Activated naive CD8-positive, alpha-beta T cell treated with anti-CD3 and anti-CD28 coated beads, Interleukin-2, amount 50 U/mL, for 16 hours (primary cell): ENCODE measurements around the gene STT3B.
"Not testable (repeated sequence)": the region's sequence is repeated elsewhere in the genome, so short reads cannot be mapped to it uniquely, and the experiment has no call there.

Experiments used
- DNase-seq: peaks from one replicate; pipeline ENCODE4 v3.0.0-alpha.2; 2020; ENCODE audit warnings: low read depth, low spot score

Gene STT3B

DNA sequence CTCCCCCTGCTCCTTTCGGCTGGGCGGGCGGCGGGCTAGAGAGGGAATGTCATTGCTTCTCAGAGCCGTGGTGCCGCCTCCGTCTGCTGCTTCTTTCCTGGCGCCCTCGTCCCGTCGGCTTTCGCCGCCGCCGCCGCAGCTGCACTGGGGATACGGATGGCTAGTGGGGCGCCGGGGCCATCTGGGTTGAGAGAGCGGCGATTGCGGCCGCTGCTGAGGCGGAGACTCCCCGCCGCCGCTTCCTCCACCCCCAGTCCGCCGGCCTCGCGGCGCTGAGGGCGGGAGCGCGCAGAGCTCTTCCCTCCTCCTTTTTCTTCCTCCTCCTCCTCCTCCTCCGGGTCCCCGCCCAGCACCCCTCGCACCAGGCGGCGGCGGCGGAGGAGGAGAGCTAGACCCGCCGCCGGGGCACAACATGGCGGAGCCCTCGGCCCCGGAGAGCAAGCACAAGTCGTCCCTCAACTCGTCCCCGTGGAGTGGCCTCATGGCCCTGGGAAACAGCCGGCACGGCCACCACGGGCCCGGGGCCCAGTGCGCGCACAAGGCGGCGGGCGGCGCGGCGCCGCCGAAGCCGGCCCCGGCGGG, at the start of gene STT3B:
STT3B (plus strand) TSS at position 339 of the 582 bp plus-strand sequence; CDS start at position 413, 74 bp downstream.
- DNase-seq: peak; percentile 58

DNA sequence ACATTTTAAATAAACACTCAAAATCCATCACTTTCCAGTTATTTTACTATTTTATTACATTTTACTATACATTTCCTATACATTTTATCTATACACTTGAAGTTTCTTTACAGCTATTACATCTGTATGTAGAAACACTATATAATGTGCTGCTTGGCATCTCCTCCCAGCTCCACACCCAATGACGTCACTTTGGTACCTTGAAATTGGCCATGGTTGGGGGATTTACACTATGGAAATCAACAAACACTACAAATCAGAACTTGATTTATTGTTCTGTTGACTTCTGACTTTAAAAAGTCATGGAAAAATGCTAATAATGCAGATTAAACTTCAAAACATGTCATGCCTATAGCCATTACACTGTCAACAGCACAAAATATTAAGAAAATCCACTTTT, 48.9 kb upstream of the STT3B start:
- DNase-seq: no peak

DNA sequence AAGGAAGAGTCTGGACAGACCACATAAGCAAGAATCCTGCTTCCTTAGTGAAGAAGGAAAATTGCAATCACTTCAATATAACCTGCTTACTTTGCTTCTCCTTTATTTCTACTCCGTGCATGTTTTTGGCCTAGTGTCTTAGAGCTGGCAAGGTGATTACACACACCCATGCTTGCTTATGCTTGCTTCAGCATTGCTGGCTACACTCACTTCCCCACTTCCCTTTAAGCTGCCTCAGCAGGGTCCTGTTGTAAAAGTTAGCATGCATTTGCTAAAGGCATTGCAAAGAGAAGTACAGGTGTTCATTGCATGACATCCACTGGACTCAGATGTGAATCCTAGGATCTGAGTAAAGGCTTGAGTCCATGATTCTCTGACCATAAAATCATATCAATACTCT, 47.5 kb upstream of the STT3B start:
- DNase-seq: no peak

DNA sequence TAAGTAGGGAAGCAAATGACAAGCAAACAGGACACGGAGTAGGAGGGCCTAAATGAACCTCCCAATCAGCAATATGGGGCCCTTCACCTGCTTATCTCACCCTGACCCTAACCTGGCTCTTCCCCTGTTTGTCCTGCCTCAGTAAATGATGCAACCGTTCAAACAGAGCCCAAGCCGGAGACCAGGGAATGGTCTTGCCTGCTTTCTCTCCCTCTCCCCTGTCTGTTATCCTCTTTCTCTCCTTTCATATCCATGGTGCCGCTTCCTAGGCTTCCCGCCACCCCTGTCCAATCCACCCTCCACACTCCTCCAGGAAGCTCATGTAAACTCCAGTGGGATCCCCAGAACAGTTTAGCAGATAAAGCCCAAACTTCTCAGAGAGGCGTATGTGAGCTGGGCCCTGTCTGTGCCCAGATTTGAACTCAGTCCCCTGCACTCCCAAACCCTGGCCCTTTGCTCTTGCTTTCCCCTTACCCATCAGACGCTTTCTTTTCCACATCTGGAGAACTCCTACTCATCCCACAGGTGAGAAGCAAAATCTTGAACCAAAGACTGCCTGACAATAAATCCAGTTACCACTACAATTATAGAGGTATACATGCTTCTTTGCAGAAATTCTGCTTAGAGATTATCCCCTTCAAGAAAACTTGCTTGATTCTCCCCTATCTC, 45.7 kb upstream of the STT3B start:
- DNase-seq: no peak

DNA sequence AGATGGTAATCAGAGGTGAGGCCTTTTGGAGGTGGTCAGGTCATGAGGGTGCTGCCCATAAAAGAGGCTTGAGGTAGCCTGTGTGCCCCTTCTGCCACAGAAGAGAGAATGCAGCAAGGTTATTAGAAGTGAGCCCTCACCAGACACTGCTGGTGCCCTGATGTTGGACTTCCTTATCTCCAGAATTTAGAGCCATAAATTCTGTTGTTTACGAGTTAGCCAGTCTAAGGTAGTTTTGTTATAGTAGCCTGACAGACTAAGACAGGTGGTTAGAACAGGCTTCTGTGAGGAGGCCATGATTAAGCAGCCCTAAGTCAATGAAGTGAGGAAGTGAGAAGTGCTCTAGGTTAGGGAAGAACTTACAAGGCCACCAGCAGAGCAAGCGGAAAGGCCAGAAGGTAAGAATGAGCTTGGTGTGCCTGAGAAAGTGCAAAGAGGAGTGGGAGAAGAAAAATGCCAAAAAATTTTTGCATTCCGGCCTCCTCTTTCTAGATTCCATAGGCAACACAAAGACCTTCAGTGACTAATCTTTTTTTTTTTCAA, 44.2 kb upstream of the STT3B start:
- no peak for DNase-seq

DNA sequence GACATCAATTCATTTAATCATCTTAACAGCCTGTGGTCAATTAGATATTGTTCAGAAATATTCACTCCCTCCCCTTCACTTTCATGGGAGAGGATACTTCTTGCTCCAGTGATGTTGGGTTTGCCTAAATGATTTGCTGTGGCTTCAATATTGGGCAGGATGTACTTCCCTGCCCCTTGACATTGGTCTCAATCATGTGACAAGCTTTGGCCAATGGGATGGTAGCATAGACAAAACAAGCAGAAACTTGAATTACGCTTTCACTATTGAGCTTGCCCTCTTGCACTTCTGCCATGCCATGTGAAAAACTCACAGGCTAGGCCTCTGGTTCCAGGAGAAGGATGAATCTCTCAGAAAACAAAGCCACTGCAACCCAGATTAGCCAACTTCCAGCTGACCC, 42.2 kb upstream of the STT3B start:
- DNase-seq: no peak

DNA sequence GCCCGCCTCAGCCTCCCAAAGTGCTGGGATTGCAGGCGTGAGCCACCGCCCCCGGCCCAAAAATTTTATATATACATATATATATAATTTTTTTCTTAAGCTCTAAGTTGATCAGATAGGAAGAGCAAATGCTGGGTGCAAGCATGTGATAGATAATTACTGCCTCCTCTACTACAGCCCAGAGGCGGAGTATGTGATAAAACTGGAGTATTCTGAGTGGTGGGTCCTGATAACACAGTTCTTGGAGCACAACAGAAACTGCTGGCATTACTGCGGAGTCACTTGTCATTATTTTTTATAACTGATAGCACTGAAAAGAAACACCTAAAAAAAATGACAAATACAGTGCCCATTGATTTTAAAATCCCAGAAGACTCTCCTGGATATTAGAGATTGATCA, 41.1 kb upstream of the STT3B start:
- DNase-seq: no peak

DNA sequence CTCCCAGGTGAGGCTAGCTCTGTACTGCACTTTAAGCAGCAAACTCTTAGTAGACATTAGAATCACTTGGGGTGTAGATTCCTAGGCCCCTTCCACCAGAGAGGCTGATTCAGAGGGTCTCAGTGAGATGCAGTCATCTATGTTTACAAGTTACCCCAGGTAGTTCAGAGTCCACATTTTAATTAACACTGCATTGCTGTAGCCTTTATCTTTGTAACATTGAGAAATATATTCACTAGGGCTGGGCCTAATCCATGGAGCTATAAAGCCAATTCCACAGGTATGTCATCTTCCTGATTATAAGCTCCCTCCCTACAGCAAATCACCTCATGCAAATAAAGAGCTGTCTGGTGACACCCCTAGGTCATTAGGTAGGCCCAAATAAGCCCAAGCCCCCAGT, 39.6 kb upstream of the STT3B start:
- no peak for DNase-seq

DNA sequence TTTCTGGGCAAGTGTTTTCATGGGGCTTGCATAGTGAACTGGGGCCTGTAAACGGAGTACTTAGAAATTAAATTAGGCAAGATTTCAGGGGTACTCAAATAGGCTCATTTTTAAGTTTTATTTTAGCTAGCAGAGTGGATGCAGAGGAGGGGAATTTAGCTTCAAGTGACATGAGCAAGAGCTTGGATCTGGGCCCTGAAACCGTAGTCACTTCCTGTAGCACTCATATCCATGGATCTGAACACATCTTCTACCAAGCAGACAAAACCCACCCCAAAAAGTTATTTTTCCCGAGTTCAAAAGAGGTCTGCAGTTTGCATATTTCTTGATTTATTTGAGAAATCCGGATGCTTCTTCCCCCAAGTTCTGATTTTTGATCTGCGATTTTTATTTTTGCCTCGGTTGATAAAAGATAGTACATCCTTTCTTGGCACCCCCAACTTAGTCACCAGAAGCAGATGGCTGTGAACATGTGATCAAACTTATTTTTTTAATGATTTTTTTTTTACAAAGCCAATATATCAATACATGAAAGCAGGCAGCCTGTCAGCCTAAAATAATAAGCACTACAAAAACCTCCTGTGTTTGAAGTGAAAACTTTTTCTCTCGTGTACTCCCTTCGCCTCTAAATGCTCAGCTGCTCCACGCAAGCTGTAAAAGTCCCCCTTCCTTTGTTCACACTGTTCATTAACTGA, 36.6 kb upstream of the STT3B start:
- no peak for DNase-seq

DNA sequence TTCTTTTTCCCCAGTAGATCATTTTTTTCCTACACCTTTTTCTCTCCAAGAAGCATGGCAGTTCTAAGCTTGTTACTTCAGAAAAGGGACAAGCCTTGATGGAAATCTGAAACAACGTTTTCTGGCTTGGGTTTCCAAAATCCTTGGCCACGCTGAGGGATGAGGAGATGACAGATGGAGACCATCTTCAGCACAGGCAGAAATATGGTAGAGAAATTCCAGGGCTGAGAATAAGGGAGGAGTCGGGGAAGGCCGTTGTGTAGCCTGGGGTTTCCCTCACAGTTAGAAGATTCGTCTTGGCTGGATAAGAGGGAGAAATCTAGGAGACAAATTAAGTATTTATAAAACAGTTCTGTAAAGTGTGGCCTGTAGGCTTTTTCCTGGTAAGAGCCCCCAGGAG, 33.9 kb upstream of the STT3B start:
- no peak for DNase-seq

DNA sequence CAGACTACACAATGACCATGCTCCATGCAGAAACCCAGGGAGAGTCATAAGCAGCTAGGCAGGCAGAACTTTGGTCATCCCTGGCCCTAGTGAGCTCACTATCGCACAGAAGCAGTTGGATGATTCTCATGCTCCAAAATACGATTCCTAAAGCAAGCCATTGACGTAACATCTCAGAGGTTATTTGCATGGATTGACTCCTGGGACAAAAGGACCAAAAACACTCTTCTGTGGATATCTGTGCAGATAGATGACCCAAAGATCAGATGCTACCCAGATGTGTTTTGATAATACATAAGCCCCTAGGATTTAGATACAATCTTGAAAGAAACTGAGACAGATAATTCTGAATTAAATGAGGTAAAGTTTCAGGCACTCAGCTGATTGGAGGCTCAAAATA, 33.4 kb upstream of the STT3B start:
- no peak for DNase-seq

DNA sequence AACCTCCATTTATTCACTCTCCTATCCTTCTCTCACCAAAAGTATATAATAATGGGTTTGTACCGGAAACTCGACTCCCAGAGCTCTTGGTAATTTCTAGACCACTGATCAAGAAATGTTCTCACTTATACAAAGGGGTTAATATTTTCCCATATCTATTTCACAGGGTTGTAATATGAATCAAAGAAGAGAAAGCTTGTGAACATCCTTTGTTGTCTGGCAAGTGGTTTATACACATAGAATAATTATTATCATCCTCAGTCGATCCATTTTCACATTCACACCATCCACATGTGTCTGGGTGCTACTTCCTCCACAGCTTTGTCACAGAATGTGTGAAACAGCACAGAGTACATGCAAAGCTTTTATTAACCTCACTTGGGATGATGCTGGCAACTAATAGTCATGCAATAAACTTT, 29.9 kb upstream of the STT3B start:
- no peak for DNase-seq

DNA sequence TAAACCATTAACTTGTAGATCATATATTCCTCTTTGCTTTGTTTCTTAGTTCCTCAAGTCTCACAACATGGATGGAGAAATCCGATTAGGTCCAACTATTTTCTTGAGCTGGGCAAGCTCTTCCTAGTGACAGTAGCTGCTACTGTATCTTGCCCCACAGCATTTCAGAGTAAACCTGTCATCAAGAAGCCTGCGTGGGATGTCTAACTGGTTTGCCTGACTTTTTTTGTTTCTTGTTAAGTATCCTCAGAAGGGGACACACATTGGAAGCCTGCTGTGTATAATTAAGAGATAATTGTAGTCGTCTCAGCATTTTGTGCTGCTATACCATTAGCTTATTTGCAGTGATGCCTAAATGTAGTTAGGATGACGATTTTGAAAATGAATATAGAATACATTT, 29.3 kb upstream of the STT3B start:
- no peak for DNase-seq

DNA sequence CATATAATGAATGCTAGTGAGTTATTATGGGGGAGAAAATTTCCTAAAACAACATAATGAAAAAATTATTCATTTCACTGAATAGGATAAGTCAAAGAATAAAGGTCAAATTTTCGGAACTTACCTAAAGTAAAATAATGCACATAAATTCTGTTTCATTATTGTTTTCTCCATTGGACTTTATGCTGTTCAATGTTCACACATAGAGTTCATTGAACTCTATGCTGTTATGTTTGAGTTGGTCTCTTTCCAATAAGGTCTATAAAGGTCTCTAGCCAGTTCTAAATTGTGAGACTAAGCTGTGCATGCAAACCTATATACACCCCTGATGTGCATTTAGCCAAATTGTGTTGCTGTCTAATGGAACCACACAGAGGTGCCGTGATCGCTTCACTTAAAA, 28.5 kb upstream of the STT3B start:
- no peak for DNase-seq

DNA sequence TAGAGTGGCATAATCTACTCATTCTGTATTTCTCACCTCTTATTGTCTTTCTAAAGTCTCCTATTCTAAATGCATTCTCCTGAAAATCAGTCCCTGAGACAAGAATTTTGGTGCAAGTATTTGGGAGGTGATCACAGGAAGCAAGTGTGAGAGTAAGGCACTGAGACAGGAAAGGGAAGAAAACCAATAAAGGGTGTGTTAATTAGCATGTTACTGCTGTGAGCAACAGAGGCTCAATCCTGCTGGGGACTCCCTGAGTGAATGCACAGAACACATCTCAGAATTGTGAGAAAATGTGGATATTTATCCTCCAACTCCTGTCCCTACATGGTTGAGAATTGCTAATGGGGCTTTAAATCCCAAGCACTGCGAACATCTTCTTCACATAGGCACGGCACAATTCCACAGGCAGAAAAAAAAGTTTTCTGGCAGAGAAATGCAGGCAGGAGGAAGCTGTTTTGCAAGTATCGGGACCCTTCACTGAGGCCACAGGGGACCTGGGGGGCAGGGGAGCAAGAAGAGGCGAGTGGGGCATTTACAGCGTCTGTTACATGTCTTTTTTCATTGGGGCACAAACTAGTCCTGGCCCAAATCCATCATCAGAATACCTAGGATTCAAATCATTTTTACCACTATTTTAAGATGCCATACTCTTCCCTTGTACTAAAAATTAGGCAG, 27.2 kb upstream of the STT3B start:
- DNase-seq: no peak

DNA sequence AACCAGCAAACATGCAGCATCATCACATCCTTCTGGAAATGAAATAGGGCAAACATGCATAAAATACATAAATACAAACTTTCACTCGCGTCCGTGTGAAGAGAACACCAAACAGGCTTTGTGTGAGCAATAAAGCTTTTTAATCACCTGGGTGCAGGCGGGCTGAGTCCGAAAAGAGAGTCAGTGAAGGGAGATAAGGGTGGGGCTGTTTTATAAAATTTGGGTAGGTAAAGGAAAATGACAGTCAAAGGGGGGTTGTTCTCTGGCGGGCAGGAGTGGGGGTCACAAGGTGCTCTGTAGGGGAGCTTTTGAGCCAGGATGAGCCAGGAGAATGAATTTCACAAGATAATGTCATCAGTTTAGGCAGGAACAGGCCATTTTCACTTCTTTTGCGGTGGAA, 26.2 kb upstream of the STT3B start:
- not testable (repeated sequence) for DNase-seq

DNA sequence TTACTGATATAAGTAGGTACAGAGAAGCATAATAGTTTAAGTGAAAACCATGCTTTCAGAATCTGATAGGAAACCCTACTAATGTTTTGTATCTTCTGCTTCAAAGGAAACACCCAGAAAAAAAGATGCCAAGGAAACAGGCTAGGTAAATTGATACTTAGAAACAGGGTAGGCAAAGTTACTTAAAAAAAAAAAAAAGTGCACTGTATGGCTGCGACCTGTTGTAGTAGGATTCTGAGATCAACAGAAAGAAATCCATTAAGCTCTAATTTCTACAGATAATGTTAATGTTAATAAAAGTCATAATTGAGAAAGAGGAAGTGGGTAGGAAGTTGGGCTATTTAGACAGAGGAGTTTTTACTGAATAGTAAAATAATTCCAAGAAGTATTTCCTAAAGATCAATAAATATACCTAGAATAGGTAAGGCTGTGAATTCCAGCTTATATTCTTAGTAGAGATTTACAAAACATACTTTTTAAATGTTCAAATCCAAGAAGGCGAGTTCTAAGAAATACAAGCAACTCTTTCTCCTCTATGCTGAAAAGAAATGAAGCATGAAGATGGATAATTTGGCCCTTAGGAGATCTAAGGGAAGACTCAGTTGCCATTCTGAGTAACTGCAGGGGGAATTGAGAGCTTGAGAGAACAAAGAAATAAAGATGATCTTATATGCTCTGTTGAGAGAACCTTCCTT, 24.1 kb upstream of the STT3B start:
- DNase-seq: no peak

DNA sequence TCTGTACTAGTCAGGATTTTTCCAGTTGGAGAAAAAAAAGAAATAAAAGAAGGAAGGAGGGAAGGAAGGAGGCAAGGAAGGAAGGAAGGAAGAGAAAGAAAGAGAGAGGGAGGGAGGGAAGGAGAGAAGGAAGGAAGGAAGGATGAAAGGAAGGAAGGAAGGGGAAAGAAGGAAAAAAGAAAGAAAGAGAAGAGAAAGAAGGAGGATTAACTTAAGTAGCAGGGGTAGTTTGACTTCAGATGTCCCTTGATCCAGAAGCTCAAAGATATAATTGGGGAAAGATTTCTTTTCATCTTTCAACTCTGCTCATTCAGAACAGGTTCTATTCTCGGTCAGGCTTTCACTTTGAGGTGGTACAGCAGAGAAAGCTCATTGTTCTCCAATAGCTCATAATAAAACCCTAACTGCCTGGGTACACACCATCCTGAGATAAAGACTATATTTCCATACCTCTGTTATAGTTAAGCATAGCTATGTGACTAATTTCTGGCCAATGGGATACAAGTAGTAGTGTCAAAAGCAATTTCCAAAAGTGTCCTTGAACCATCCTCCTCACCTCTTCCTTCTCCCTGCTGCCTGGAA, 23.5 kb upstream of the STT3B start:
- DNase-seq: no peak

DNA sequence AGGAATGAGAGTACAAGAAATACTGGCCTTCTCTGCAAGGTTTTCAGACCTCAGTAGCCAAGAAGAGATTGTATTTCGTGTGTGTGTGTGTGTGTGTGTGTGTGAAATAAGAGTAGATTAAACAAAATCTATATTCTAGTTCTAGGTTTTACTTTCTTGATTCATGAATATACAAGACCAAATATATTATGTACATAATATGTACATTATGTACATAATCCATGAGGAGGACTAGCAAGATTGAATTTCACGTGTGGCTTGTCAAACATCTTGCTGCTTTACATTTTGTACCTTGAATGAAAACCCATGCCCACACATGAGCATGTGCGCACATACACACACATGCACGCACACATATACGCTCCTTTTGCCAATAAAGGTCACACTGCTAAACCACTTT, 18.2 kb upstream of the STT3B start:
- no peak for DNase-seq

DNA sequence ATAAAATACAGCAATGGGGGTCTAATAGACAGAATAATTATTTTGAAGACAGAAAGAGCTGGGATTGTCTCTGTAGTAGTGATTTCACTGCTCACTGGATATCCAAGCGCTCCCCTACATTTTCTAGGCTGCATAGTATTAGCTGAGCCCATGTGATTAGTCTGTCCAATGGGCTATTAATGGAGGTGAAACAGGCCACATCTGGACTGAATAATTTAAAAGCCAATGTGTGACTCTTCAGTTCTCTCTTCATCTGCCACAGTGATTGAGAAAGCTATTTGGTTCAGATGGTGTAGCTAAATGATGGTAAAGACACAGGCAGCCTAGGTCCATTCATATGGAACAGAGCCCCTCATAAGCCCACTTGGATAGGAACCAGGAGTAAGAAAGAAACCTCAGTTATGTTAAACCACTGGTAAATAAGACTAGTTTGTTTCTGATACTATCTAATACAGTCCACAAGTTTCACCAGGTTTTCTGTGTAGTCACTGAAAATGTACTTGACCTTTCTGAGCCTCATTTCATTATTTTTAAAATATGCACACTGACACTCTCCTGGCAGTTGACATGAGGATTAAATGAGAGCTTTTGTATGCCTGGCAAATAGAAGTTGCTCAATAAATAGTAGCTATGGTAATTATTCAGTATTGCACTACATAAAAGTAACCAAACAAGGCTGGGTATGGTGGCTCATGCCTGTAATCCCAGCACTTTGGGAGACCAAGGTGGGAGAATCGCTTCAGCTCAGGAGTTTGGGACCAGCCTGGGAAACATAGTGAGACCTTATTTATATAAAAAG, 17.0 kb upstream of the STT3B start:
- no peak for DNase-seq

DNA sequence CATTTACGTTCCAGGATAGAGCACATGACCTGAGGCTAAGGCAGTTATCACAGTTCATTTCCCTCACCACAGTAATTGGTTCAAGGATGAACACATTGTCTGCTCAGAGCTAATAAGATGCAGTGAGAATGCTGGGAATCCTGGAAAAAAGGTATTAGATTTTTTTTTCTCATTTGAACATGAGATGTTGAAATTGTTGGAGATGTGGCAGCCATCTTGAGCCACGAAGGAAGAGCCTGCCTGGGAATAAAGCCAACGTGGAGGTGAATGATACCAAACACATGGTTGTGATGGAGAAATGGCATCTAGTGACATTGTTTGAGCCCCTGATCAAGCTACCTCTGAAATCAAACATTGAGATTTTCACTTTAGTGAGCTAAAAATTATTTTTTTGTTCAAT, 16.0 kb upstream of the STT3B start:
- DNase-seq: no peak
